GM21381 (cell line): ENCODE measurements around the gene DPF3.

Source experiments
- ATAC-seq: cut with Tn5 transposase; IDR thresholded peaks from one replicate; pipeline ENCODE4 v1.9.1; 2021; ENCODE audit warnings: mild to moderate bottlenecking, moderate library complexity; ENCODE audit not compliant: unreplicated experiment

DPF3 gene

GRCh38 chr14:72801836-72802587 lies 91.9 kb downstream of the DPF3 start:
- no peak for ATAC-seq

DNA sequence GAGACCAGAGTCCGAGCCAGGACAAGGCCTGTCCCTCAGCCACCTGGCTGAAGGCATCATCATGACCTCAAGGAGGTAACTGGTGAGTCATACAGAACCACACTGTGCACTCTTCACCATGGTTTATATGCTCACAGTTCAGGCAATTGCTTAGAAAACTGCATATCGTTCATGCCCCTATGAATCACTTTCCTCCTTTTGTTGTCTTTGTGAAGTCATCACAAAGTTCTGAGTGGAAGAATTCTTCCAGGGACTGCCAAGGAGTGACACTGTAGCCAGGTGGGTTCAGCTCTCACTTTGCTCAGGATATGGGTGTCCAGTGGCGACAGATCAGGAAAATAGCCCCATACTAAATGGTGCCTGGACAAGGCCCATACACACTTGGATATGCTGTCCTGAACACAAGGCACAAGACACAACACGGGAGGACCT lies 92.5 kb downstream of the DPF3 start:
- no peak for ATAC-seq

- ATAC-seq, result no peak
These were observed 93.0 kb downstream of the DPF3 start for GRCh38 chr14:72800848-72801370.

- ATAC-seq, result no peak
These were observed 93.6 kb downstream of the DPF3 start for GRCh38 chr14:72800296-72800695.

- no peak for ATAC-seq
These were observed 97.0 kb downstream of the DPF3 start for GRCh38 chr14:72796935-72797334.

DNA sequence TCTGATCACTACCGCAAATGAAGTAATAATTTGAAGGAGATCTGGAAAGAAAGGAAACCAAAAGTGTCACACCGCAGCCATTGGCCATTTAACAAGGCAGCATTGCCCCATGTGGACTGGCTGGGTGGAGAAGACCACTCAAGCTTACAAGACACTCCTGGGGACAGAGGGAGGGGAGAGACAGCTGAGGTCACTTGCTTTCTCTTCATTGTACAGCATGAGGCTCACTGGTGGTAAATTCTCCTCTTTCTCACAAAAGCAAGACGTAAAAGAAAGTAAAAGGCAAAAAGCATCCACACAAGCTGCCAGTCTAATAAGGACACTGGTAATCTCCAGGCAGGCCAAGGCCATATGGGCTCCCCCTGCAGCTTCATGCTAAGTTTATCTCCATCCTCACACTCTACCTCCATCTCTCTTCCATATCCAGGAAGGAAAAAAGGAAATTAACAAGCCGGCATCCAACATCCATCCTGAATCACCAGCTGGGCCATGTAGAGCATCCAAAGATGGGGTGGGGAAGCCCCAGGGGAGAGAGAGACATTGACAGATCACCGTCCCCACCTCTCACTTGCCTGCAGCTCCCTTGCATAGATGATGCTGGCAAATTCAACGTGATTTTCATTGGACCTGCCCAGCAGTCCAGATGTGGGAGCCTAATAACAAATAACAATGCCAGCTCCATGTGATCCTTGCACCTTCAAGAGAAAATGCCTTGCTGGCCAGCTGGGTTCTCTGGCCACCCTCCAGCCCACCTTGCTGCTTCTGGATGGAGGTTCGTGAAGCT lies 100.6 kb downstream of the DPF3 start:
- no peak for ATAC-seq

DNA sequence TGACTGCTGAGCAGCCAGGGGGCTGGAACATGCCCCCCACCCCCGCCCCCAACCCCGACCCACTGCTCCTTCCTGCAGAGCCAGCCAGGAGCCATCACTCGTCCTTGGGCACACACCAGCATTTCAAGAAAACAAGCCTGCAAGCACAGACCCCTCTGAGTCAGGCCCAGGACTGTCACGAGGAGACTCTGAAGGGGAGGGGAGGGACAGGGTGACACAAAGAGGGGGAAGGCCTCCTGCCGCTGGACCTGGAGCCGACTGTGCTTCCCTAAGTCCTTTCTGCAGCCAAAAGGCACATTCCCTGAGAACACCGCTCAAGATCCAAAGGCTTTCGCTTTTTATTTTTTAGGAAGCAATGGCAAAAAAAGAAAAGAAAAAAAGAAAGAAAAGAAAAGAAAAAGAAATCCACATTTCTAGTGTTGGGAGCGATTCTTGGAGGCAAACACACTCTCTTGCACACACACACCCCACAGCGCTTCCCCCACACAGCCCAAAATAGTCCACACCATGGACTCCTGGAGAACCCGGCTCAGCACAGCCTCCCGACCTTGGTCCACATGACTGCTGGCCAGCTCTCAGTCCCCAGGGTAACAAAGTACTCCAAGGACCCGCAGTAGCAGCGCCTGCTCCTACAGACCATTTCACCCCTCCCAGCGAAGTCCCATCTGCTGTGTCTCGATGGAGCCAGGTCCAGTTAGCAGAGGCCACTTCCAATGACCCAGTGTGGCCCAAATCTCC lies 101.7 kb downstream of the DPF3 start:
- ATAC-seq, result no peak

GRCh38 chr14:72790887-72791566 lies 102.9 kb downstream of the DPF3 start:
- no peak for ATAC-seq

GRCh38 chr14:72788972-72789728 lies 104.8 kb downstream of the DPF3 start:
- ATAC-seq, result no peak

DNA sequence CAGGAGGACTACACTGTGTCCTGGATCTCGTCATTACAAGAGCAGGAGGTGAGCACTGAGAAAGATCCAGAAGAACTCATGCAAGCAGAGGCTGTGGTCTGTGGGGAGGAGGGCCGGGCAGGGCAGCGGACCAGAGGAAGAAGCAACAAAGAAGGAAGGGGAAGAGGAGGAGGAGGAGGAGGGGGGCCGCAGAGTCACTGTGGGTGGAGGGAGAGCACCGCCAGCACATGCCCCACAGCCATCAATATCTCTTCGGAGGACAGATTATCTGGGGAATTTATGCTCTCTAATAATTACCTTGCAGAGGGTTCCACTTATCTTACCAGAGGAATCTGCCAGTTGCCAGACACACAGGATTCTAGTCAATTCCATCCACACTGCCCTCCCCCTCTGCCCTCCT lies 105.6 kb downstream of the DPF3 start:
- no peak for ATAC-seq

DNA sequence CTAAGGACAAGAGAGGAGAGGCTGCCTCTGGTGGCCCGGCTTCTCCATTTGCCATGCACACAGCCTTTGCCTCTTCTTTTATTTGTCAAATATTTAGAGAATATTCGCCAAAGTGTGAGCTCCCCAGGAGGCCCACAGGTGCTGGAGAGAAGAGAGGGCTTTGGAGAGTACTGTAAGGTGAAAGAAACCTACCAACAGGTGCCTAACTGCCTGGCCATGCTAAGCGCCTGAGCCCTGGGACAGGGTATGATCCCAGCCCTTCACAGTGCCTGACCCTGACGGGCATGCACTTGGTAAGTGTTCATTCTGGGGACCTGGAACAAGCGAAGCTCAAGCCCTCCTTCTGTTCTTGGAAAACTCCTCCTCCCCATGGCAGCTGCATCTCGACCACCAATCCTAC lies 106.1 kb downstream of the DPF3 start:
- ATAC-seq, result no peak

GRCh38 chr14:72786378-72787350 lies 107.2 kb downstream of the DPF3 start:
- ATAC-seq, result no peak

- ATAC-seq, result no peak
These were observed 110.2 kb downstream of the DPF3 start for GRCh38 chr14:72783741-72784140.

DNA sequence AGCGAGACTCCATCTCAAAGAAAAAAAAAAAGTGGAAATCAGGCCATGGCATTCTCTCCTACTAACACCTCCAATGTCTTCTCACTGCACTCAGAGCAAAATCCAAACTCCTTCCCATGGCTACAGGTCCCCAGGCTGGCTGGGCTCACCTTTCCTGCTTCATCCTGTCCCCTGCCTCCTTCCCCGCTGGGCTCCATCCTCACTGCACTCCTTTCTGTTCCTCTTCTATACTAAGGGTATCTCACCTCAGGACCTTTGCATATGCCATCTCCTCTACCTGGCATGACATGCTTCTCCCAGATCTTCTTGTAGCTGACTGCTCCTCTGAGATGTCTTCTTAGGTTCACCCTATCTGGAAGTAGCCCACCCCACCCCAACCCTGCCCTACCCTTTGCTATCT lies 111.1 kb downstream of the DPF3 start:
- ATAC-seq, result no peak

- no peak for ATAC-seq
These were observed 112.1 kb downstream of the DPF3 start for GRCh38 chr14:72781561-72782508.

GRCh38 chr14:72780751-72781150 lies 113.2 kb downstream of the DPF3 start:
- no peak for ATAC-seq

GRCh38 chr14:72779679-72780078 lies 114.2 kb downstream of the DPF3 start:
- no peak for ATAC-seq

DNA sequence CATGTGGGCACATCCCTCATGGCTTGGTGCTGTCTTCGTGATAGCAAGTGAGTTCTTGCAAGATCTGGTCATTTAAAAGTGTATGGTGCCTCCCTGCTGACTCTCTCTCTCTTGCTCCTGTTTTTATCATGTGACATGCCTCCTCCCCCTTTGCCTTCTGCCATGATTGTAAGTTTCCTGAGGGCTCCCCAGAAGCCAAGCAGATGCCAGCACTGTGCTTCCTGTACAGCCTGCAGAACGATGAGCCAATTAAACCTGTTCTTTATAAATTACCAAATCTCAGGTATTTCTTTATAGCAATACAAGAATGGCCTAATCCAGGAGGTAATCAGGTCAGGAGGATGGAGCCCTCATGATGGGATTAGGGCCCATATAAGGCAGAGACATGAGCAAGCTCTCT lies 116.3 kb downstream of the DPF3 start:
- no peak for ATAC-seq
